AG09309 (cell line): ENCODE measurements around the gene WASHC2A.
"Not testable (repeated sequence)": the region's sequence is repeated elsewhere in the genome, so short reads cannot be mapped to it uniquely, and the experiment has no call there.

ENCODE experiments used
- DNase-seq: peaks from one replicate; pipeline ENCODE4 v3.0.0-alpha.2; 2010; ENCODE audit warnings: low read depth
- H3K4me3 ChIP-seq: 2 replicates; pipeline ENCODE4 v1.5.1; 2011; ENCODE audit warnings: mild to moderate bottlenecking, low read depth, low read length, moderate library complexity; ENCODE audit not compliant: control insufficient read depth
- TF ChIP-seq, protein P1 (sequence below): IDR thresholded peaks from 2 replicates; pipeline ENCODE4 v1.5.1; 2011; ENCODE audit warnings: mild to moderate bottlenecking, low read depth, low read length, inconsistent platforms; ENCODE audit not compliant: insufficient read depth, control insufficient read depth; ENCODE audit errors: missing control alignments

Gene WASHC2A, protein sequence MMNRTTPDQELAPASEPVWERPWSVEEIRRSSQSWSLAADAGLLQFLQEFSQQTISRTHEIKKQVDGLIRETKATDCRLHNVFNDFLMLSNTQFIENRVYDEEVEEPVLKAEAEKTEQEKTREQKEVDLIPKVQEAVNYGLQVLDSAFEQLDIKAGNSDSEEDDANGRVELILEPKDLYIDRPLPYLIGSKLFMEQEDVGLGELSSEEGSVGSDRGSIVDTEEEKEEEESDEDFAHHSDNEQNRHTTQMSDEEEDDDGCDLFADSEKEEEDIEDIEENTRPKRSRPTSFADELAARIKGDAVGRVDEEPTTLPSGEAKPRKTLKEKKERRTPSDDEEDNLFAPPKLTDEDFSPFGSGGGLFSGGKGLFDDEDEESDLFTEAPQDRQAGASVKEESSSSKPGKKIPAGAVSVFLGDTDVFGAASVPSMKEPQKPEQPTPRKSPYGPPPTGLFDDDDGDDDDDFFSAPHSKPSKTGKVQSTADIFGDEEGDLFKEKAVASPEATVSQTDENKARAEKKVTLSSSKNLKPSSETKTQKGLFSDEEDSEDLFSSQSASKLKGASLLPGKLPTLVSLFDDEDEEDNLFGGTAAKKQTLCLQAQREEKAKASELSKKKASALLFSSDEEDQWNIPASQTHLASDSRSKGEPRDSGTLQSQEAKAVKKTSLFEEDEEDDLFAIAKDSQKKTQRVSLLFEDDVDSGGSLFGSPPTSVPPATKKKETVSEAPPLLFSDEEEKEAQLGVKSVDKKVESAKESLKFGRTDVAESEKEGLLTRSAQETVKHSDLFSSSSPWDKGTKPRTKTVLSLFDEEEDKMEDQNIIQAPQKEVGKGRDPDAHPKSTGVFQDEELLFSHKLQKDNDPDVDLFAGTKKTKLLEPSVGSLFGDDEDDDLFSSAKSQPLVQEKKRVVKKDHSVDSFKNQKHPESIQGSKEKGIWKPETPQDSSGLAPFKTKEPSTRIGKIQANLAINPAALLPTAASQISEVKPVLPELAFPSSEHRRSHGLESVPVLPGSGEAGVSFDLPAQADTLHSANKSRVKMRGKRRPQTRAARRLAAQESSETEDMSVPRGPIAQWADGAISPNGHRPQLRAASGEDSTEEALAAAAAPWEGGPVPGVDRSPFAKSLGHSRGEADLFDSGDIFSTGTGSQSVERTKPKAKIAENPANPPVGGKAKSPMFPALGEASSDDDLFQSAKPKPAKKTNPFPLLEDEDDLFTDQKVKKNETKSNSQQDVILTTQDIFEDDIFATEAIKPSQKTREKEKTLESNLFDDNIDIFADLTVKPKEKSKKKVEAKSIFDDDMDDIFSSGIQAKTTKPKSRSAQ (N-terminal part only)

DNA sequence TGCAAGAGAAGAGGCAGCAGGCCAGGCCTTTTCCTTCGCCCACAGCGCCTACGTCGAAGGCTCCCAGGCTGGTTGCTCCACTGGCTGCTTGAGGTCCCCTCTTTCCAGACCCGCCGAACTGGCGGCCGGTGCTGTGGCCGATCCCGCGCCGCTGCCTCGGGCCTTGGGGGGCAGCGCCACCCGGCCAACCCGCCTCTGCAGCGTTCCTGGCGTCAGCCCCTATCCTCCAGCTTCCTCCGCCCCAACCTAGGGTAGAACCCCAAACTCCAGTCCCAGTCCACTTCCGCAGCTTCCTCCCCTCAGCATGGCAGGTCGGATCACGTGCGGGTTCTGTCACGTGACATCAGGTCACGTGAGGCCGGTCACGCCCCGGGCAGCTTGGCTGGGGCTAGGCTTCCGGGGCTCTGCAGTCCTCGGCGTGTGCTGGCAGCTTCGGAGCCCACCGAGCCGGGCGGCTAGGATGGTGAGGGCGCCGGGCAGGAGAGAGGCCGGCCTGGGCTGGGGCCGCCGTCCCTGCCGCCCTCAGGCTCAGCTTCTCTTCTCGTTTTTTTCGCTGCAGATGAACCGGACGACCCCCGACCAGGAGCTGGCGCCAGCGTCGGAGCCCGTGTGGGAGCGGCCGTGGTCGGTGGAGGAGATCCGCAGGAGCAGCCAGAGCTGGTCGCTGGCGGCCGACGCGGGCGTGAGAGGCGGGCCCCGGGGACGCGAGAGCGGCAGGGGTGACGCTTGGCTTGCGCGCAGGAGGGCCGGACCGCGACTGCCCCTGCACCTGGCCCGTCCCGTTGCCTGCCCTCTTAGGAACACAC is at the start of gene WASHC2A:
Gene WASHC2A, plus strand, starts transcription at position 409 of the 806 bp plus-strand sequence. Its CDS starts 52 bp downstream, at position 461.
- DNase-seq = not testable (repeated sequence)
- peak within 1 kb of the TSS; percentile 70 for H3K4me3 ChIP-seq

DNA sequence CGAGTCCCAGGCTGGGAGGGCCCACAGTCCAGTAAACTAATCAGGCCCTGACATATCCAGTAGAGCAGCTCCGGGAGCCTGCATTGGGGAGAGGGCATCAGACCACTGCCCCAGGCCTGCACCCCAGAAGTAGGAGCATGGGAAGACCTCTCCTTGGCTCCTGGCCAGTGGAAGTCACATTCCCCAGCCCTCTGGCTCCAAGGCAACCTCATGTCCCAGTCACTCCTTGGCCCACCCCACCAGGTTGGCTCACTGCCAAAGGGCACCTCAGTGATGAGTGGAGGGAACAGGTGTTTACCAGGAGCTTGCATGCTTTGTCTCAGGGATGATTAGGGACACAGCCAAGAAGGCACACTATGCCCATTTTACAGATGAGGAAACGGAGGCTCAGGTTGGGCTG is 48.5 kb upstream of the WASHC2A start:
- not testable (repeated sequence) for DNase-seq, H3K4me3 ChIP-seq

DNA sequence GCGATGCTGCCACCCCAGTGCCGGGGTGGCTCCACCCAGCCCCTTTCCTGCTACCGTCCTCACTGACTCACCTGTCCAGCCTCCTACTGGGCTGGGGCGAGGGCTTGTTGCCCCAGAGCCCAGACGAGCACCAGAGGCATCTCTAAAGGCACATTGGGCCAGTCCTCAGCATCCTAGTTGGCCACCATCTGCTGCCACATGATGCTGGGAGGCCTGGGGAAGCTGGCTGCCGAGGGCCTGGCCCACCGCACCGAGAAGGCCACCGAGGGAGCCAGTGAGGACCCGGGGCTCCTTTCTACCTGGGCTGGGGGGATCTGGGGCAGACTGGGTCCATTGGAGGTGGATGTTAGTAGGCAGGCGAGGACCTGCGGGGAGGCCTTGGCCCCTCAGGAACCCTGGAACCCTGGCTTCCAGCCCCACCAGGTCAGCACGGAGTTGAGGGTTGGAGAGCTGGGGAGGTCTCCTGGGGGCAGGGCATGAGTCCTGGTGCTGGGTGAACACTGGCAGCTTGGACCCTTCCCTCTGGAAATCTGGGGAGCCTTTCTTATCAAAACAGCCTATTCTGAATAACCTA is 47.2 kb upstream of the WASHC2A start:
- not testable (repeated sequence) for H3K4me3 ChIP-seq, DNase-seq

DNA sequence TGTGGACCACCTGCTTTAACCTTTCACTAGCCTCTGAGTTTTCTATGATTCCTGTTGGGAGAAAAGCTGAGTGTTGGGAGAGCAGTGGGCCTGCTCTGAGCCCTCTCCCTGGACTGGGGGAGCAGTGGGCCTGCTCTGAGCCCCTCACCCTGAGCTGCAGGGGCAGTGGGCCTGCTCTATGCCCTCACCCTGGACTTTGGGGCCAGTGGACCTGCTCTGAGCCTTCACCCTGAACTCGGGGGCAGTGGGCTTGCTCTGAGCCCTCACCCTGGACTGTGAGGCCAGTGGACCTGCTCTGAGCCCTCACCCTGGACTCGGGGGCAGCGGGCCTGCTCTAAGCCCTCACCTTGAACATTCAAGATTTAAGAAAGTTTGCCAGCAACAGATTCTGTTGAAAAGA is 46.1 kb upstream of the WASHC2A start:
- TF ChIP-seq, protein P1, sequence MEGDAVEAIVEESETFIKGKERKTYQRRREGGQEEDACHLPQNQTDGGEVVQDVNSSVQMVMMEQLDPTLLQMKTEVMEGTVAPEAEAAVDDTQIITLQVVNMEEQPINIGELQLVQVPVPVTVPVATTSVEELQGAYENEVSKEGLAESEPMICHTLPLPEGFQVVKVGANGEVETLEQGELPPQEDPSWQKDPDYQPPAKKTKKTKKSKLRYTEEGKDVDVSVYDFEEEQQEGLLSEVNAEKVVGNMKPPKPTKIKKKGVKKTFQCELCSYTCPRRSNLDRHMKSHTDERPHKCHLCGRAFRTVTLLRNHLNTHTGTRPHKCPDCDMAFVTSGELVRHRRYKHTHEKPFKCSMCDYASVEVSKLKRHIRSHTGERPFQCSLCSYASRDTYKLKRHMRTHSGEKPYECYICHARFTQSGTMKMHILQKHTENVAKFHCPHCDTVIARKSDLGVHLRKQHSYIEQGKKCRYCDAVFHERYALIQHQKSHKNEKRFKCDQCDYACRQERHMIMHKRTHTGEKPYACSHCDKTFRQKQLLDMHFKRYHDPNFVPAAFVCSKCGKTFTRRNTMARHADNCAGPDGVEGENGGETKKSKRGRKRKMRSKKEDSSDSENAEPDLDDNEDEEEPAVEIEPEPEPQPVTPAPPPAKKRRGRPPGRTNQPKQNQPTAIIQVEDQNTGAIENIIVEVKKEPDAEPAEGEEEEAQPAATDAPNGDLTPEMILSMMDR = no peak
- no peak for DNase-seq
- no peak overlapping the region for H3K4me3 ChIP-seq

DNA sequence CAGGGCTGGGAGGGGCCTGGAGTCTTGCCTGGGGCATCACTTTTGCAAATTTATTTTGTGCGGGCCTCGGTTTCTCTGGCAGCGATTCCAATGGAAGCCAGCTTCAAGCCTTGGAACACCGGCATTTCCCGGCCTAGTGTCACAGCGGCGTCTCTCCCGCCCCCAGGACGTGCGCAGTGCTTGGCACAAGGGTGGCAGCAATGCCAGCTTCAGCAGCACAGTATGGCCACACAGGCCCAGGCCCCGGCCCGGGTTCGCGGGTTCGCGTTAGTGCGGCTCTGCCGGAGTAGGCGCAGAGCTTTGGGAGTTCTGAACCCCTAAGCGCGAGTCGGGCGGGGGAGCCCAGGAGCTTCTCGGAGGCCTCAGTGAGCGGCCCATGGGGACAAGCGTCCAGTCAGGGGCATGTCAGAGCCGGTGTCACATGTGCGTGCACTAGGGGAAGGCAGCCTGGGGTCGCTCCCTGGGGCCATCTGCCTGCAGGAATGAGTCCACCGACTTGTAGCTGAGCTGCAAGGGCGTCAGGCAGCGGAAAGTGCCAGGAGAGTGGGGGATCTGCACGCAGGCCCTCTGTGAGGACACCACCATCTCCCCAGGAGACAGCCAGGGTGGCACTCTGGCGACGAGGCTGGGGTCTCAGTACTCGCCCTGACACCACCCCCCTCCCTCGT is 42.9 kb upstream of the WASHC2A start:
- not testable (repeated sequence) for H3K4me3 ChIP-seq, DNase-seq

DNA sequence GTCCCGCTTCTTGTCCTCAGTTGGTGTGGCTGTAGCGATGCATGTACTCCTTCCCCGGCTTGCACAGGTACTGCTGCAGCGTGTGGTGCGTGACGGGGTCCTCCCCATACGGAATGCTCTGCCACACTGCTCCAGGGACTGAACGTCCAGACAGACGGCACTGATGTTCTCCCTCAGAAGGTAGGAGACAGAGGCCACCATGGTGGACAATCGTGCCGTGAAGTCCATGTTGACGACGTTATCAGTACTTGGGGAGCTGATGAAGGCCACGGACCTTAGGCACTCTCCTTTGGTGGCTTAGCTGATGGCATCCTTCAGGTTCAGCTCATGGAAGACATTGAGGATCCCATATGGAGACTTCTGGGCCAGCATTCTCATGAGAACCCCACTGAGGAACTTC is 42.1 kb upstream of the WASHC2A start:
- TF ChIP-seq, protein P1 = no peak
- no peak for DNase-seq
- H3K4me3 ChIP-seq = no peak overlapping the region

DNA sequence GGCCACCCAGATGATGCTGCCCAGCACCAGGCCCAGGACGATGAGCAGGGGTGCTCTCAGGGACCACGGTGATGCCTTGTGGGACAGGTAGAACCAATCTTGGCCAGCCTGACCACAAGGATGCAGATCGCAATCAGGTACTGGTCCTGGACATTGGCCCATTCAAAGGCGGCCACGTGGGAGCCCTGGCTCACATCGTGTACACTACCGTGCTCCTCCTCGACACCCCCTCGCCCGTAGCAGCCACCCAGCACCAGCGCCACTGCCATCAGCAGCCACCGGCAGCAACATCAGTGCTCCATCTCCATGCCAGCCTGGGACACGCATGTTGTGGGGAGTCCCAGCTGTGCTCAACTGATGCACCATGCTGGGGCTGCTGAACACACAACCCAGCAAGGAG is 40.6 kb upstream of the WASHC2A start:
- no peak for DNase-seq
- TF ChIP-seq, protein P1 = no peak

More for the DNA sequence above, 40.6 kb upstream of the WASHC2A start:
- no peak overlapping the region for H3K4me3 ChIP-seq
